Sigmoid colon (tissue), 7 donors: Measurements from ENCODE around the gene DLGAP3. TPM values are rescaled to one million over a fixed set of nuclear protein-coding genes. Genes with fewer than 3 reads are reported as not detected.

Experiments
- DNase-seq: peaks from one replicate; pipeline ENCODE4 v3.0.0-alpha.2; 2019
- H3K27ac ChIP-seq, 4 donors: fragments of 200-600 bp; sonication (generic); one replicate each; pipeline ENCODE4 v1.5.1; 2016 to 2019; ENCODE audit warnings: mild to moderate bottlenecking in 1 of 4
- H3K27me3 ChIP-seq, 3 donors: fragments of 200-600 bp; sonication (generic); one replicate each; pipeline ENCODE4 v1.5.1; 2019; ENCODE audit warnings: mild to moderate bottlenecking in 1 of 3
- H3K36me3 ChIP-seq, 4 donors: fragments of 200-600 bp; sonication (generic); one replicate each; pipeline ENCODE4 v1.5.1; 2016 to 2019
- H3K4me1 ChIP-seq, 4 donors: fragments of 200-600 bp; sonication (generic); one replicate each; pipeline ENCODE4 v1.5.1; 2017 to 2019
- H3K4me3 ChIP-seq, 4 donors: fragments of 200-600 bp; sonication (generic); one replicate each; pipeline ENCODE4 v1.5.1; 2017 to 2019; ENCODE audit warnings: mild to moderate bottlenecking in 2 of 4, moderate library complexity in 1 of 4
- H3K9me3 ChIP-seq, 4 donors: fragments of 200-600 bp in 3 of 4; sonication (generic) in 3 of 4; one replicate each; pipeline versions ENCODE4 v1.5.1 to v1.6.1; 2013 to 2019
- CTCF ChIP-seq, 4 experiments: fragments of 450-650 bp in 3 of 4; fragments of 200-600 bp in 1 of 4; IDR thresholded peaks; one replicate each; pipeline ENCODE4 v1.5.1; 2016 to 2019; ENCODE audit warnings: antibody characterized with exemption in 4 of 4, mild to moderate bottlenecking in 3 of 4, moderate library complexity in 2 of 4
- EP300 ChIP-seq, 4 donors: sonication (generic); formaldehyde crosslinking; IDR thresholded peaks; one replicate each; pipeline ENCODE4 v1.6.1; 2017; ENCODE audit warnings: antibody characterized with exemption in 4 of 4
- POLR2A ChIP-seq, 2 donors: fragments of 450-650 bp; IDR thresholded peaks; one replicate each; pipeline ENCODE4 v1.6.1; 2016; ENCODE audit warnings: antibody characterized with exemption in 2 of 2, mild to moderate bottlenecking in 2 of 2, moderate library complexity in 2 of 2
- POLR2AphosphoS5 ChIP-seq, 4 donors: sonication (generic); formaldehyde crosslinking; IDR thresholded peaks; one replicate each; pipeline ENCODE4 v1.6.1; 2017; ENCODE audit warnings: antibody characterized with exemption in 4 of 4
- WGBS, 2 donors: extraction: QIAGEN DNeasy Blood & Tissue Kit; methylation state at CpG; one replicate each; pipeline ENCODE4 v1.1.7; 2013; 5-methylcytosine and 5-hydroxymethylcytosine counted together
- intact Hi-C: fragments of 100-400 bp; cut with DNase I; formaldehyde crosslinking; loops from one replicate; pipeline ENCODE4 v1.15.1; 2023
- polyA plus RNA-seq, 3 donors: library from polyadenylated mRNA; stranded (reverse); fragments of 200-250 nt; gene quantifications; one replicate each; pipeline ENCODE4 v1.2.3, GENCODE V29; 2013
- total RNA-seq, 4 donors: library from RNA; depleted of rRNA; stranded (reverse); fragments of >200 nt; gene quantifications; one replicate each; pipeline ENCODE4 v1.1.0, GENCODE V29; 2016
- donor health status: healthy with polysubstance abuse.
- donor health status: Bipolar disorder and iron deficiency.
- donor health status: healthy.

Gene DLGAP3
- total and polyA plus RNA-seq, 7 donors, result 0.36 to 0.68 (median 0.55) TPM; not detected in 2

DNA sequence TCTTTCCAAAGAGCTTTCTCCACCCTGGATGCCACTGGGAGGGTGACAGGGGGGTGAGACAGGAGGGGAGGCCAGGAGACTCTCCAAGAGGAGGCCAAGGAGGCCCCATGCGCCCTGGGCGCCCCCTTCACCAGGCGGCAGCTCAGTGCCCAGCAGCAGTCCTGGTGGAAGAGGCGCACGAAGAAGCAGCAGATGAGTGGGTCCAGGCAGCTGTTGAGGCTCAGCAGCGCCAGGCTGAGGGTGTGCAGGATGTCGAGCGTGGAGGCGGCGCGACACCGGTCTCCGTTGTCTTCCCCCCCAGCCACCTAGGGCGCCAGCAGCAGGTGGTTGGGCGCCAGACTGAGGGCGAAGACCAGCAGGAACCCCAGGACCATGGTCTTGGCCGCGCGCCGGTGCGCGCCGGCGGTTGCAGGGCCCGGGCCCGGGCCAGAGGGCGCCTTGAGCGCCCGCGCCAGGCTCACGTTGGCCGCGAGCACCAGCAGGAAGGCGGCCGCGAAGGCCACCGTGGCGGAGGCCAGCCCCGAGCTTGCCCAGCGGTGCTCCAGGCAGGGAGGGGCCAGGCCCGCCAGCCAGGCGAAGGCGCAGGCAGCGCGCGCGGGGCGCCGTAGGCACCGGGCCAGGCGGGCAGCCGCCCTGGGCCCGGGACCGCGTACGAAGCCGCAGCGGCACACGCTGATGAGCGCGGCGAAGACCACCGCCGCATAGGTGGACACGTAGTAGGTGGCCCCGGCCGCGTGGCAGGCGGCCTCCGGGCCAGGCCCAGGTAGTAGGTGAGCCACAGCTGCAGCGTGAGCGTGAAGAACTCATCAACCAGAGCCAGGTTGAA, 47.1 kb upstream of the DLGAP3 start:
- intact Hi-C loops, result no loop called here
- DNase-seq, result no peak
- H3K27me3 ChIP-seq, result no peaks in the 10 kb centered on the region
- no peaks in the 10 kb centered on the region for H3K9me3 ChIP-seq
- no peak overlapping the region for H3K27ac ChIP-seq
- H3K4me3 ChIP-seq, result no peak overlapping the region
- no peak for TF ChIP-seq CTCF (IDR thresholded peaks at IDR 0.05)
- no peak for TF ChIP-seq EP300 (IDR thresholded peaks at IDR 0.05)
- no peak for TF ChIP-seq POLR2AphosphoS5 (IDR thresholded peaks at IDR 0.05)
- TF ChIP-seq POLR2A (IDR thresholded peaks at IDR 0.05), result no peak
- WGBS, 2 donors, result 86 to 94% methylated on average over 72 of the region's 72 CpGs
- H3K4me1 ChIP-seq, result no peaks in the 10 kb centered on the region
- peaks cover 0 to 16% (median 3%) of the 10 kb centered on the region in 4 donors for H3K36me3 ChIP-seq

- 89 to 90% methylated on average over 6 of the region's 6 CpGs for WGBS, 2 donors
- peaks cover 0 to 5% (median 0%) of the 10 kb centered on the region in 3 donors for H3K27me3 ChIP-seq
- H3K4me3 ChIP-seq, result no peak overlapping the region
- H3K4me1 ChIP-seq, result no peaks in the 10 kb centered on the region
- no peak overlapping the region for H3K27ac ChIP-seq
- intact Hi-C loops, result no loop called here
- no peak for DNase-seq
- H3K36me3 ChIP-seq, result peaks cover 0 to 8% (median 0%) of the 10 kb centered on the region in 4 donors
- no peaks in the 10 kb centered on the region for H3K9me3 ChIP-seq
- TF ChIP-seq POLR2AphosphoS5 (IDR thresholded peaks at IDR 0.05) (no peak), POLR2A (IDR thresholded peaks at IDR 0.05) (no peak), CTCF (IDR thresholded peaks at IDR 0.05) (no peak), EP300 (IDR thresholded peaks at IDR 0.05) (no peak)
Measured at GRCh38 chr1:34975771-34976170, 46.3 kb upstream of the DLGAP3 start.

GRCh38 chr1:34975338-34975737, 45.9 kb upstream of the DLGAP3 start:
- Histone ChIP-seq H3K4me3 (no peak overlapping the region), H3K27me3 (peaks cover 0 to 5% (median 0%) of the 10 kb centered on the region in 3 donors), H3K9me3 (no peaks in the 10 kb centered on the region), H3K4me1 (no peaks in the 10 kb centered on the region), H3K36me3 (peaks cover 0 to 3% (median 0%) of the 10 kb centered on the region in 4 donors), H3K27ac (no peak overlapping the region)
- intact Hi-C loops, result no loop called here
- no peak for DNase-seq
- TF ChIP-seq EP300 (IDR thresholded peaks at IDR 0.05) (no peak), CTCF (IDR thresholded peaks at IDR 0.05) (no peak), POLR2AphosphoS5 (IDR thresholded peaks at IDR 0.05) (no peak), POLR2A (IDR thresholded peaks at IDR 0.05) (no peak)
- WGBS, 2 donors, result 89 to 93% methylated on average over 3 of the region's 3 CpGs

DNA sequence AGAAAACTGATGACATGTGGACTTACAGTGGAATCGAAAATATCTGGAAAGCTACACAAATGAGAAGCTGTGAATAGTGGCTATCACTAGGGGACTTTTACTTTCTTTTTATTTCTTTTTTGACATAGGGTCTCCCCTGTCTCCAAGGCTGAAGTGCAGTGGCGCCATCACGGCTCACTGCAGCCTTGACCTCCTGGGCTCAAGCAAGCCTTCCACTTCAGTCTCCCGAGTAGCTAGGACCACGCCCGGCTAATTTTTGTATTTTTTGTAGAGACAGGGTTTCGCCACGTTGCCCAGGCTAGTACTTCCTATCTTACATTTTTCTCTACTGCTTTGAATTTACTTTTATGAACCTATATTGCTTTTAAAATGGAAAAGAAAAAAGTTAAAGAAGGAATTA, 45.2 kb upstream of the DLGAP3 start:
- Histone ChIP-seq H3K36me3 (peaks cover 0 to 3% (median 0%) of the 10 kb centered on the region in 4 donors), H3K27ac (no peak overlapping the region), H3K27me3 (peaks cover 0 to 11% (median 0%) of the 10 kb centered on the region in 3 donors), H3K4me3 (no peak overlapping the region), H3K4me1 (no peaks in the 10 kb centered on the region), H3K9me3 (no peaks in the 10 kb centered on the region)
- intact Hi-C loops, result no loop called here
- no peak for DNase-seq
- WGBS, 2 donors, result 82 to 83% methylated on average over 8 of the region's 8 CpGs
- TF ChIP-seq CTCF (IDR thresholded peaks at IDR 0.05), result no peak
